MV-4-11 (cell line): Measurements from ENCODE around the gene CFAP61.

Experiments
- DNase-seq: peaks from one replicate; lab custom pipeline; 2025; lab: John Stamatoyannopoulos, UW

The CFAP61 gene

DNA sequence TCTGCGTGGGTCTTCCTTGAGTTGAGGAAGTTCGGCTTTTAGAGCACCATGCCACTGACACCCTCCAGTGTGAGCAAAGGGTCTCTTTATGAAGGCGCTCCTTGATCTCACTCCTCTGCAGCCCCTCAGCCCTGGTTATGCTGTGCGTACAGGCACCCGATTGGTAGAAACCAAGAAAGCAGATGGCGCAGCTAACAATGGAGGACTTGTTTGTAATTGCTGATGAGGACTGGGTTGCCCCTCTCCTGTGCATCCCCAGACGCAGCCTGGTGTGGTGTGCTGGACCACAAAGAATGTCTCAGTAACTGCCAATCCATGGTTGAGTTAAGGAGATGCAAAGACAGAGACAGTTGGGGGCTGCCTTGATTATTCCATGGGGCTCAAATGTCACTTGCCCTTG, 345.8 kb downstream of the CFAP61 start:
- no peak for DNase-seq

DNA sequence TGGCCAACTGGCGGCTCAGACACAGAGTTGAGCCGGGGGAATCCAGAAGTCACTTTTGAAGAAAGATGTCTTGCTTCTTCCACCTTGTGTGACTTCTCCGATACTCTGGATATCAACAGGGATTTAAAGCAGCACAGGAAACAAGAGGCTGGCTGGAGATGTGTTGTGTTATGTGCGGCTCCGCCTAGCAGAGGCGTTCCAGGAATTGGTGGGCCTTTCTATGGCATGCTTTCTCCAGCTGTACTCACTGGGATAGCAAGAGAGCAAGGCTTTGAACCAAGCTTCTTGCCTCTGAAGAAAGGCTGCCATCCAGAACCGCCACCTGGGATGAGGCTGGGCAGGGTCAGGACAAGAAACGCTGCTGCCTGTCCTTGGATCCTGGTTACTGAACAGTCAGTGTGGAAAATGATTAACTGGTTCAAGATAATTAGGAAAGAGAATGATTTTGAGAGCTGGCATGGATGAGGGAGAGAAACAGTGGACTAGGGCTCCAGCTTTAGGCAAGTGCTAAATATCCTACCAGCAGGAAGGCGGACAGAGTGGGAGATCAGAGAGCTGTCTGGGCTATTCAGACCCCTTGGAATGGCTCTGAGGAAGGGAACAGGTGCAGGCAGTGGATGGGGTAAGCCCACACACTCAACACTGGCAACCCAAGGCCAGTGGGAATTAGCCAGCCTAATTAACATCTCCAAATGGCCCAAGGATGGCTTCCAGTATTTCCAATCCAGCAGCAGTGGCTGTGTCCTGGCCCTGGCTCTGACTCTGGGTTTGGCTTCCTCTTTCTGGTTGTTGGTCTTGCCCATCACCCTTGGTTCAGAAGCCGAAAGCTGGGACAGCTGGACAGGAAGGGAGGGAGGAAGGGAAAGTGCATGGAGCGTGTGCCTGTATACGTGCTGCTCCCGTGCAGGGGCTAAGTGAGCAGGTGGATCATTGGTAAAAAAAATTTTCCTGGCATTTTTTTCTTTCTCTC, 347.5 kb downstream of the CFAP61 start:
- DNase-seq: peak; percentile 77

DNA sequence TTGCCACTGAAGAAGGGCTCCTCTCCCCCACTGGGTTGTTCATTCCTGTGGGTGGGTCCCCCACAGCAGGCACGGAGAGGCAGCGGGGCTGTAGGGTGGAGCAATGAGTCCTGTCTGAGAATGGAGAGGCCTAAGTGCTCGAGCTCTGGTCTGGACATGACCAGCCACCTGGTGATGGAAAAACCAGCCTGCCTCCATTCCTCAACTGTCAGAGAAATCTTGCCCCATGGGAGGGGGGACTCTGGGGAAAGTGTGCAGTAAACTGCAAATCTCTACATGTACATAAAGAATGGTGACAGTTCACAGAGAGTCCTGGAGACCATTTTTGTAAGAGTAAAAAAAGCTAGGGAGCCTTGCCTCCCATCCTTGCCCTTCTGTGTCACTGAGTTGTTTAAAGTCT, 349.7 kb downstream of the CFAP61 start:
- DNase-seq: no peak

DNA sequence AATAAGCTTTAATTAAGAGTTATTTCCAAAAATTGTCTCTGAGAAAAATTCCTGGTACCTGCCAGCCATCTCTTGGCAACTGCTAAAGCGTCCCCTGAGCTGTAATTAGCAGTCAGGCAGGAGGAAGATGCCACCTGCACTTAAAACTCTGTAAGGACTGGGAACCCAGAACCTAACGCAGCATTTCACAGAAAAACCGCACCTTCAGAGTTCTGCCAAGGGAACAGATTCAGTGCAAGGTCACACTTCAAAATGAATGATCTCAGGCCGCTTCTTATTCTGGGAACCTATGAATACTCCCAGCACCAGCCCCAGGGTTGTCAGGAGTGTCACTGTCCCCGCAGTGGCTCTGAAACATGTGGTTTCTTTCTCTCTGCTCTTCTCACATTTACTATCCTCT, 352.3 kb downstream of the CFAP61 start:
- DNase-seq: no peak

DNA sequence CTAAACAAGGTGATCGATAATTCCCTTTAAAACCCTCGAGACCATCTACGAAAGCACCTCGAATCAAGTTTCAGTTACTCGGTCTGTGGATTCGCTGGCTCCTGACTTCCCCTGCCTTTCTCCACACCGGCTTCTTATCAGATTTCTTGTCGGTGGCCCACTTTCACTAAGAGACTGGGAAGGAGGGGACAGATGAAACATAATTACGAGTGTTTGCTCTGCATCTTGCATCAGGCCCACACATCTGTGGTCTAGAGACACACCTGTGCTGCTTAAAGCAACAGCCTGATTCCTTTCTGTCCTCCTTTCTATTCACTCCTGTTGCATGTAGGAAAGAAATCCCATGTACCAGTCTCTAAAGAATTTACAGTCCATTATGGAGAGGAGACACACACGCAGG, 353.3 kb downstream of the CFAP61 start:
- no peak for DNase-seq

DNA sequence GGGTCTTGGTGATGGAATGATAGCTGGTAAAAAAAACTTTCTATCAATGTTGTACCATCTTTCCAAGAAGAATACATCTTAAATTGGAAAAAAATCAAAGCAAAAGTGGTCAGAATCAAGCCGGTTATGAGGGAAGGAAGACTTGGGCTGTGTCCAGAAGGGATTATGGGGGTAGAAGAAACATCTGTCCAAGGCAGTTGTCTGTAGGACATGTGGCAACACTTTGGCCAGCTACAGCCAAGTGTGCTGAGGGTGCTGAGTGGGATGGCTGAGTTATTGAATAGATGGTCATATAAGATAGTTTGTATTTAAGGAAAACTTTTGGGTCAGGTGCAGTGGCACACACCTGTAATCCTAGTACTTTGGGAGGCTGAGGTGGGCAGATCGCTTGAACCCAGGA, 354.0 kb downstream of the CFAP61 start:
- DNase-seq: no peak

DNA sequence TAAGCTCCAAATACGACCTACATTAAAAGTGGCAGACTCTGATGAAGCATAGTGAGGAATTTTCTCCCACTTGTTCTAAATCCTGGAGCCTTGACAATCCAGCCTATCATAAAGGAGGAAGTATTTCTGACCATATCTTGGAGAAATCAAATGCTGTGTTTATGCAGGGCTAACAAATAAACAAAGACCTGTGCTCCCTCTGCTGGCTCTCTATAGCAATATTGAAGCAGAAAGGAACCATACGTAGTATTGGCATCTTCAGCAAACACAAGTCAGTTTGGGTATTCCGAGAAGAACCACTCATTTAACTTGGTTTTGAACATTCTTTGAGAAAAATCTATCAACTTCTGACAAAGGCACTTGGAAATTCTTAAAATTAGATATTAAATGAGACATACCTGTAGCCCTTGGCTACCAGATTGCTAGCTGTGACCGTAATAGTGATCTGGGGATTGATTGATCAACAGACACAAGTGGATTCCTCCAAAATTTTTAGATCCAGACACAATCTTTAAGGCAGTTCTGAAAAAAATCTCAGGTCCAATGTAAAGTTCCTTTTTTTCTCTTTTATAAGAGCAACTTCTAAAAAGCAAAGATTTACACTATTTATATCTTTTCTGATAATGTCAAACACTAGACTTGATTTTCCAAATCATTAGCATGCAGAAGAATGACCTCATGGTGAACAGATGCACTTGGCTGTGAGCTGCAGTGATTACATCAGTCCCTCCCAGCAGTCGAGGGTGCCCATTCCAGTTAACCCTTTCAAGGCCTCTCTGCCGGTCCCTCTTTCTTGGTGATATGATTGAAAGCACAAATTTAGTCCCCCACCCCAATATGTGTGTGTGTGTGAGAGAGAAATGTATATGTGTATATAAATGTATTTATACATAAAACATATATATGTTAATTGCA, 355.8 kb downstream of the CFAP61 start:
- DNase-seq: no peak

DNA sequence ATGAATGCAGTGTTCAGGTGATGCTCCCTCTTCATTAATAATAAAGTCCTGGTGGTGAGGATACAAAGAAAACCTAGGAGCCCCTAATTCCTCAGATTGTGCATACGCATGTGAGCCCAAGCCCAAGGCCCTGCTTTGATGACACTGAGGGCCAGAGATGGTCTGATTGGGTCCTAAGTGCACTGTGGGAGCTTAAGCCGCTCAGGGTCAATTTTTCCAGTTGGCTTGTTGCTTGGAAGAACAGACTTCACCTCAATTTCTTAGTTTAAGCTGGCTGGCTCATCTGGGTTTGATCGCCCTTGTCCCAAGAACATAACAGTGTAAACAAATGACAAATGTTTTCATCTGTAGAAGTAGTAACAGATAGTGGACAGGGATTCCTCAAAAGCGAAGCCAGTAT, 357.0 kb downstream of the CFAP61 start:
- no peak for DNase-seq
